Fibroblast of skin of right biceps (primary cell): Measurements from ENCODE around the gene TAP1.
"Not testable (repeated sequence)": the region's sequence is repeated elsewhere in the genome, so short reads cannot be mapped to it uniquely, and the experiment has no call there.

Source experiments
- DNase-seq: peaks from one replicate; pipeline ENCODE4 v3.0.0-alpha.2; 2013

The TAP1 gene

DNA sequence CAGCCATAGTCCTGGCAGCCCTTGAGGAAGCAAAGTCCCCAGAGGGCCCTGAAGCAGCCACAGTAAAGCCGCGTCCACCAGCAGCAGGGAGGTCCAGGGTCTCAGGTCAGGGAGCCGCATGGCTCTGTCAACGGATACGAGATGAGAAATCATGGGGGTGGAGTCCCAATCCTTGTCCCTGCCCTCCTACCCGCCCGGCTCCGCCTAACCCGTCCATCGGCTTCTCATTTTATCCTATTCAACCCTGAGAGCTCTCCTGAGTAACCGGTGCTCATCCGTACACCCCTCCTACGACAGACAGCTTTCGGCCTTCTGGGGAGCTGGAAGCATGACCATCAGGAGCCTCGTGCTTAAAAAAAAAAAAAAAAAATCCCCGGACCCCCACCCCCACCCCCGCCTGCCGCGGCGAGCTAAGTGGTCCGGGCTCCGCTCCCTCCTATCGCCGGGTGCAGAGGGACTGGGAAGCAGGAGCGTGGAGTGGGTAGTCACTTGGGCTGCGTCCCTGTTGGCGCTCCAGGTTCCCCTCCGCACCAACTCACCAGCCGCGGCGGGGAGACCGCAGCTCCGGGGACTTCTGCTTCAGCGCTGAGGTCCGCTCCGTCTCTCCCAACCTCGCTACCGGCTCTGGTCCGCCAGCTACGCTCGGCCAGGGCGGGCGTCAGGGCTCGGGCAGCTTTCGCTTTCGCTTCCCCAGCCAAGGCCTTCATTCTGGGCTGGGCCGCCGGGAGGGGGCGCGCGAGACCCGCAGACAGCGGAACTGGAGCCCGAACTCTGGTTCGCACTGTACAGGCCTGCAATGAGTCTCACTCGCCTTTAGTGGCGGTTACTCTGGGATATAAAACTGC lies 15.2 kb downstream of the TAP1 start, which contains the start of gene TAP2:
Gene TAP2, minus strand, starts transcription at position 626 of the 845 bp plus-strand sequence. Its CDS starts 506 bp downstream, at position 120.
- DNase-seq, result peak; percentile 89

DNA sequence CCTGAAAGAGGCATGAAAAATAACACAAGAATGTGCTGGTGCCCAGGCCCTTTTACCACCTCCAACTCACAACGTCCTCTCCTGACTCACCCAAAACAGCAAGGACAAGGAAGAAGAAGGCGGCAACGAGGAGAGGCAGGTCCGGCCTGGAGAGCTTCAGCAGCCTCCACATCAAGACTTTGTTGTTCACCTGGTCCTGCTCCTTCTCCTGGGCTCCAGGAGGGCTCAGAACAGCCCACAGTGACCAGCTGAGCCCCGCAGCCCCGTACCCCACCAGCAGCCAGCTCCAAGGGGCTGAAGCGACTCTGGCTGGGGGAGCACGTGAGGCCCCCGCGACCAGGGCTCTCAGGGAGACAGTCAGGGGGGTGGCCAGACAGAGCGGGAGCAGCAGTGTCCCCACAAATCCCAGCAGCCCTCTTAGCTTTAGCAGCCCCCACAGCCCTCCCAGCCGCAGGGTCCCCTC lies 15.8 kb downstream of the TAP1 start:
- peak; percentile 9 for DNase-seq

DNA sequence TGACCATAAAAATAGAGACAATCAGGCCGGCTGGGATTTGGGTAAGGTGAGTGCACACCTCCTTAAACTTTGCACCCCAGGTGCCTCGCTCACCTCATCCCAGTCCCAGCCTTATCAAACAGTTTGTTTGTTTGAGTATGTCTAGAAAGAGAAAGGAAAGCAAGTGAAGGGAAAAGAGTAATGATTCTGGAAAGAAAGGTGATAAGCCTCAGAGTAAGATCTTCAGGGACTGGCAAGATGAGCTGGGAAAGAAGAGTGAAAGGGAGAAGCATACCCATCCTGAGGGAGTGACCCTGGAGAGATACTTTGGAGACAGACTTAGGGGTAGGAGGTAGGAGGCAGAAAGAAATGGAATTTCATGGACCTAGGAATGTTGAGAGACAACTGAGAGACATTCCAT lies 16.6 kb downstream of the TAP1 start:
- DNase-seq, result no peak

DNA sequence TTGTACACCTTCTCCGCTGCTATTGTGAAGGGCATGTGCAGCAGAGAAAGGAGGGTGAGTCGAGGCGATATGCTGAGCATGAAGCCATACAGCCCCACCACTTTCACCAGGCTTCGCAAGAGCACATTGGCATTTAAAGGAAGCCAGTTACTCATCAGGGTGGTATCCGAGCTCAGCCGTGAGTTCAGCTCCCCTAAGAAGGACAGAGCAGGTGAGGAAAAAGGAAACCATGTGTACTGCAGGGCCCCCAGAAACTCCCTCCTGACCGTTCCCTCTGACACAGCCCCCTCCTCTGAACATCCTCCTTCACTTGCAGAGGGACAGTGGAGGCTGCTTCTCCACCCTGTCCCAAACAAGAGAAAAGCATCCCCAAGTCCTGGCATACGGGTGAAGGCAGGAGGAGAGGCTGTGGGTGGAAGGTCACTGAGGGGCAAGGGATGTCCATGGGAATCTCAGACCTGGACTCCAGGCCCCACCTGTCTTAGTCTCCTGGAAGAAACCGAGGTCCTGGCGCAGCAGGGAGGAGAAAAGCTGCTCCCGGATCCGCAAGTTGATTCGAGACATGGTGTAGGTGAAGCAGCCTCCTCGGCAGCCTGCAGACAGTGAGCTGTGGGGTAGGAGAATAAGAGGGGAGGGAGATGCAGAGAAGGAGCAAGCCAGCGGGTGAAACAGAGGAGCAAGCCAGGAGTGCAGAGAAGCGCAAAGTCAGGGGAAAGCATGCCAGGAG lies 18.2 kb downstream of the TAP1 start:
- no peak for DNase-seq

DNA sequence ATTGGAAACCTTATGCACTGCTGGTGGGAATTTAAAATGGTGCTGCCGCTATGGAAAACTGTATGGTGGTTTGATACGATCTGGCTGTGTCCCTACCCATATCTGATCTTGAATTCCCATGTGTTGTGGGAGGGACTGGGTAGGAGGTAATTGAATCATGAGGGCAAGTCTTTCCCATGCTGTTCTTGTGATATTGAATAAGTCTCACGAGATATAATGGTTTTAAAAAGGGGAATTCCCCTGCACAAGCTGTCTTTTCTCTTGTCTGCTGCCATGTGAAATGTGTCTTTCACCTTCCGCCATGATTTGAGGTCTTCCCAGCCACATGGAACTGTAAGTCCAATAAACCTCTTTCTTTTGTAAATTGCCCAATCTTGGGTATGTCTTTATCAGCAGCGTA lies 19.8 kb downstream of the TAP1 start:
- no peak for DNase-seq

DNA sequence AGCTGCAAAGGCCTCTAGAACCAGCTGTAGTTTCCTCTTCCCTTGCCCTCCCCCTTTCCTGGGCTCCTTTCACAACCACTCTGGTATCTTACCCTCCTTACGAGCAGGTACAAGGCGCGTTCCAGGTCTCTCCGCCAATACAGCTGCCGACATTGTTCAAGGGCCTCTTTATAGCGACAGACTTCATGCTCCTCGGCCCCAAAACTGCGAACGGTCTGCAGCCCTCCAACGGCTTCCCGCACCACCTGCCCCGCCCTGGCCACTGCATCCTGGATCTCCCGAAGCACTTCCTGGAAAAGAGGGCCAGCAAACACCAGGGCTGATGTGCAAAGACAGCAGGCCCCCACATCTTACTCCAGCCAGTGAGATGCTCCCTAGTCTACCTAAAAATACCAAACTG lies 21.0 kb downstream of the TAP1 start:
- no peak for DNase-seq

DNA sequence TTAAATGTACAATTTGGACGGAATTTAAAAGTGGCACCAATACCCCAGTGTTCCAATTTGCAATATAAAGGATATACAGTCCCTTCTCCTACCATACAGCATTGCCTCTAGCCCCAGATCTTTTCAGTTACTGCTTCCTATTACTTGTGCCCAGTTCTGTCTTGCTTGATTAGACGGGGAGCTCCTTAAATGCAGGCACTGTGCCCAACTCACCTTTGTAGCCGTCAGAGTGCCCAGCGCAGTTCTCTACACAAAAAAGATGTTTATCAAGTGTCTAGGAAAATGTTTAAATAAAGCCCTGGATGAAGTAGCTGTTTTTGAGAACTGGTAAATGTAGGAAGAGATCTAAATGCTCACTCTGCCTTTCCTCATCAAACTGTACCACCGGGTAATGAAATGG lies 22.6 kb downstream of the TAP1 start:
- no peak for DNase-seq

DNA sequence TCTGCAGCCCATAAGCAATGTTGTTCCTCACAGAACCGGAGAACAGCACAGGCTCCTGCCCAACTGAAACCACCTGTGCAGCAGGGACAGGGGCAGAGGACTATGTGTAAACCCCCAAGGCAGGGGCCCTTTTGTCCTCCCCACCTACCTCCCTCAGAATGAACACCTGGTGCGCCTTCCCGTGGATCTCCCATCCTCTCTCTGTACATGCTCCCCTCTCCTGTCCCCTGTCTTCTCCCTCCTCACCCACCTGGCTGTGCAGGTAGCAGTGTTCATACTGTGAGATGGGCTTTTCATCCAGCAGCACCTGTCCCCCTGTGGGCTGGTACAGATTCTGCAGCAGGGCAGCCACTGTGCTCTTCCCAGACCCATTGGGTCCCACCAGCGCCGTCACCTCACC lies 23.5 kb downstream of the TAP1 start:
- no peak for DNase-seq

DNA sequence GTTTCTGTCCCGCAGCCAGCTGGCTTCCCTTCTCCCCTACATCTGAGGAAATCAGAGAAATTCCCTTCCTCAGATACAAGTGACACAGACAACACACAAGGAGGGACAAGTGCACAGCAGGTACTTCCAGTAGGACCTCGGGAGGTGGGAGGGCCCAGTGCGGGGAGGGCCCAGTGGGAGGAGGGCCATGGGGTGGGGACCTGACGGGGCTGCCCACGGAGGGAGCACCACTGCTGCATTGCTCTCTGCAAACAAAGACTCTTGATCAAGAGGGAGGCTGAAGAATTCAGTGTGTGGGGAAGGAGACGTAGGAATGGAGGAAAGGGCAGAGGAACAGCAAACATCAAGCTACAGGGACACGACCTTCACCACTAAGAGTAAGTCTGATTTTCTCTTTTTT lies 24.0 kb downstream of the TAP1 start:
- no peak for DNase-seq

DNA sequence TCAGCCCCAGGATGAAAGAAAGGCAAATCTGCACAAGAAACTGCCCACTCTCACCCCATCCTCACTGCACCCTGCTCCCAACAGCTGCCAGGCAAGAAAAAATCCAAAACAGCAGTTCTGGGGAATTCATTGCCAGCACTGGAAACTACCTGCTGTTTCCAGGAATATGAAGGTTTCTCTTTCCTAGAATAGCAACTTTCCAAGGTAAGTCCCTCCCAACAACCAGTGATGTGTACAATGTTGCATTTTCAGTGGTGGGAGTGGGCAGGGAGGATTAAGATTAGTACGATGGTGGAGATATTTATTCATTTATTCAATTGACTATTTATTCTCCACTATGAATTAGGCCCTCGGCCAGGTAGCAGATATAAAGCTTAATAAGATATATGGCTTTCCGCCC lies 26.5 kb downstream of the TAP1 start:
- DNase-seq, result no peak

DNA sequence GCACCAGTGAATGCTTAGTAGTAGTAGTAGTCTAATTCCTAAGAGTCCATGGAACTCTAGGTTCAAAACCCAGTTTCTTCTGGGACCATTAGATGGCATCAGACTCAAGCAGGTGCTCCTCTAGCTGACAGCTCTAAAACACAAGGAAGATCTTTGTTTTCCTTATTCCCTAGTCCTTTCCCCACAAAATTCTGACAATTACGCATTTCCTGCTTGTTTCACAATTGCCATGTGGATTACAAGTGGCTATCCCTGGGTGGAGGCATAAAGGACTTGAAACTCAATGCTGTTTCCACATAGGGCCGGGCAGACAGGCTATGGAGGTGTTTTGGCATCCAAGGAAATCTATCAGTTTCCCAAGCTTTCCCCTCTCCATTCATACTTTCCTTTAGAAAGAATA lies 27.5 kb downstream of the TAP1 start:
- peak; percentile 53 for DNase-seq

DNA sequence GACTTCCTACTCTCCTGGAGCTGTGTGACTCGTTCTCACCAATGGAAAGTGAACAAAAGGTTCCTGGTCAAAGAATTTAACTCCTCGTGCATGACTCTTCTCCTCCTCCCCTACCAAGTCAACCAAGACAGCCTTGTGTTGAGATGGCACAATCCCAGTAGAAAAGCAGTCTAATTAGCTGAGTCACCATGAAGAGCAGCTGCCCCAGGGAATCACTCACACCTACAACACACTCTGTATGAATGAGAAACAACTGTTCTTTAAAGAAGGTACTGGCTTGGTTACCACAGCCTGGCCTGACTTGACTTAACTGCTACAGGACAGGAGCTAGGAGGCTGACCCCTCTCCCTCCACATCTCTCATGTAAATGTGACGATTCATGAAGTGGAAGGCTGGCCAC lies 33.8 kb downstream of the TAP1 start:
- DNase-seq, result peak; percentile 84

DNA sequence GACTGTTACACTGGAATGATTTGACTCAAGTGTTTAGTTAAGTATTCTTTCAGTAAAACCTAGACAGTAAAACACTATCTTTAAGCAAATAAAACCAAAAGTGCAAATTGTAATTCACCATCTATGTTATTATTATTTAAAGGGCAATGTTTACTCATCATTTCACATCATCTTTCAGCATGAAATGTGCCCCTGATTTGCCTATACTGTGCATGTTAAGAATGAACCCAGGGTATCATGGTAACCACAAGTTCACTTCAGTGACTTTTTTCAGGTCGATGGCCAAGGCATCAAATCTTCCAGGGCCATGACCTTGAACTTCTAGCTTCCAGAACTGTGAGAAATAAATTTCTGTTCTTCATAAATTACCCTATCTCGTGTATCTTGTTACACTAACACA lies 34.6 kb downstream of the TAP1 start:
- no peak for DNase-seq

DNA sequence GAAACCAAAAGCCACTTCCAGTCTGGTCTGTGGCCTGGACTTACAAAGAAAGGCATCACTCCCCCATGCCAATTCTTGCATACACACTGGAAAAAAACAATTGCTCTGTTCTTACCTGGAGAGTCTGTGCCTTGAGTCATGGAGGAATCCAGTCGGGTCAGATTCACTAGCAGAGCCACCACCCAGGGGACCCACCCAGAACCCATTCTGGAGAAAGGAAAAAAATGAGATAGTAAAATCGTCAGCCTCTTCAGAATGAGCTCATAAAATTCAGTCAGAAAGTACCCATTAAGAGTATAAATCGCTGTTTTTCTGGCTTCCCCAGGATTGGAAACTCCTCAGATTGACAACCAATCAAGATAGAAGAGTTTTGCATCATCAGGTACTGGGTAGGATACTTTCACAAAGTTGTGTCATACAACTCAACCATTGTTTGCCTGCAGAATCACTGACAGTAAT lies 36.7 kb downstream of the TAP1 start, which contains the start of gene HLA-DOB:
Gene HLA-DOB, minus strand, starts transcription at position 257 of the 459 bp plus-strand sequence. Its CDS starts 51 bp downstream, at position 206.
- no peak for DNase-seq

DNA sequence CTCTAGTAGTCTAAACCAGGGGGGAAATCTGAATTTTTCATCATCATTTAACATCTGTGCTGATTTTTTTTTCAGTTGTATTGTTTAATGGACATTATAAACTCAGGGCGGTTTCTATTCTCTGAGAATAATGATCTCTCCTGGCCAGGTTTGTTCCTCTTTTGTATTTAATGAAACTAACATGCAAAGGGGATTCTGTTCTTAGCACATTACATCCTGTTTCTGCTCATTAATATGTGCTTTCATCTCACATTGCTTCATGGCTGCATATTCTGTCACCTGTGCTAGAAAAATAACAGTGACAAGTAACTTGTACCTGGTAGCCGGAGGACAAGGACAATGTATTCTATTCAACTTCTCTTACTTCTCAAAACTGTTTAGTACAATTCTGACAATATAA lies 37.5 kb downstream of the TAP1 start:
- DNase-seq, result no peak

DNA sequence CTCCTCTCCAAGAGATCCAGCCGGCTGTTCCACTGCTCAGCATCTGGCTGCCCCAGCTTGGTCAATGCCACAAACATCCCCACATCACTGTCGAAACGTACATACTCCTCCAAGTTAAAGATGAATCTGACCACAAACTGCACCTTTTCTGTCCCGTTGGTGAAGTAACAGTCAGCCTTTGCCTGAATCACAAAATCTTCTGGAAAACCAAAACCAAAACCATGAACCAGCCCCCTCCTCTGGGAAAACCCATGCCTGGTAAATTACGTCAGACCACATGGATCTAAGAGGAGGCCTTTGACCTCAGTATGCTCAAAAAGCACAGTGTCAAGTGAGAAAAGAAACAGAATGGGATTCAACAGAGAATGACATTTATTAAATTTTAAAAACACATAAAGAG lies 38.4 kb downstream of the TAP1 start:
- DNase-seq, result peak; percentile 51

DNA sequence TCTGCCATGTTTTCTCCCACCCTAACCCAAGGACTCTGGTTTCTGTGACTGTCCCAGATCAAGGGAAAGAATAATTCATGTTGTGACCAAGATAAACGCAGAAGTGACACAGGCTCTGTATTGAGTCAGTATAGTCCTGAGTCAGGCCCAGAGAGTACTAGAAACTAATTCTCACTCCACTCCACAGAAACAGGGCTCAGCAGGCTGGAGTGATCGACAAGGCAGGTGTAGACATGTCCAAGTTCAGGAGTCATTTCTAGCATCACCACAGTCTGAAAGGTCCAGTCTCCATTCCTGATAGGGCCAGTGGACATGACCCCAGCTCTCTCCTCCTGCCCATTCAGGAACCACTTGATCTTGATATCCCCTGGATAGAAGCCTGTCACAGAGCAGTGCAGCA lies 39.4 kb downstream of the TAP1 start:
- DNase-seq, result no peak

DNA sequence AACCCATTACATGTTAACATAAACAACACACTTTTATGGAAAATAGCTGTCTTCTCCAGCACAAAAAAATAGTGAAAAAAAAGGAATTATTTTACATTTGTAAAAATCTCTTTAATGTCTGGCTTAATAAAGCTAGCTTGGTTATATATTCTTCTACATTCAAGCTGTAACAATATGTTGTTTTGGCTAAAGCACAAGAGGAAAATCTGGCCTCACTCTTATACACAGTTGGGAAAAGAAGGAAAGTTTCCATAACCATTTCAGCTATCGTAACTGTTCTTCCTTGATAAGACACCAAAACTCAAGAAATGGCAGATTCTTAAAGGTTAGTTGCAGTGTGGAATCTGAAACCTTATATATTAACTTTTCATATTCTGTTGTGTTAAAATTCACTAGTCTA lies 44.3 kb downstream of the TAP1 start:
- DNase-seq, result no peak

DNA sequence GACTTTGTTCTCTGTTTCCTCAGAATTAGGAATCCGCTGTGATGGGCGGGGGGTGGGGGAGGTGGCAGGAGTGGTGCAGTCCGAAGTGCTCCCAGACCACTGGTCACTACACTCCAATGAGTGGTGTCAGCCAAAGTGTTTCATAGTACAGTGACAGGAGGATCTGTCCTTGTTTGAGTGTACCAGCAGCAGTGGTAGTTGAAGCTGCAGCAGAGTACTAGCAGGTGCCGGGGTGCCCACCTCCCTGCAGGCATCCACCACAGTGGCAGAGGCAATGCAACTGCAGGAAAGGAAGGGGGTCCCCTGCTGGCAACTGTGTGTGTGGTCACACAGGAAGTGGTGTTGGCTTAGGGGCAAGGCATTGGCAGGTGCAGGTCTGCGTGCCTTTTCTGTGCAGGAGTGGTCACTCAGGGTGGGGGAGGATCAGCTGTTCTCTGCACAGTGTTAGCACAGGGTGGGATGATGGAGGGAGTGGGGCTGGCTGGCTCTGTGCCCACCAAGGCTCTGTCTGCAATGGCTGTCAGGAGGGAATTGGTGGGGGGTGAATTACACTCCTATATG lies 46.4 kb downstream of the TAP1 start:
- no peak for DNase-seq

DNA sequence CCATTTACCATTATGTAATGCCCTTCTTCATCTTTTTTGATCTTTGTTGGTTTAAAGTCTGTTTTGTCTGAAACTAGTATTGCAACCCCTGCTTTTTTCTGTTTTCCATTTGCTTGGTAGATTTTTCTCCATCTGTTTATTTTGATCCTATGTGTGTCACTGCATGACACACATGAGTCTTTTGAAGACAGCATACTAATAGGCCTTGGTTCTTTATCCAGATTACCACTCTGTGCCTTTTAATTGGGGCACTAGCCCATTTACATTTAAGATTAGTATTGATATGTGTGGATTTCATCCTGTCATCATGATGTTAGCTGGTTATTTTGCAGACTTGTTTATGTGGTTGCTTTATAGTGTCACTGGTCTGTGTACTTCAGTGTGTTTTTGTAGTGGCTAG lies 48.1 kb downstream of the TAP1 start:
- DNase-seq, result not testable (repeated sequence)

DNA sequence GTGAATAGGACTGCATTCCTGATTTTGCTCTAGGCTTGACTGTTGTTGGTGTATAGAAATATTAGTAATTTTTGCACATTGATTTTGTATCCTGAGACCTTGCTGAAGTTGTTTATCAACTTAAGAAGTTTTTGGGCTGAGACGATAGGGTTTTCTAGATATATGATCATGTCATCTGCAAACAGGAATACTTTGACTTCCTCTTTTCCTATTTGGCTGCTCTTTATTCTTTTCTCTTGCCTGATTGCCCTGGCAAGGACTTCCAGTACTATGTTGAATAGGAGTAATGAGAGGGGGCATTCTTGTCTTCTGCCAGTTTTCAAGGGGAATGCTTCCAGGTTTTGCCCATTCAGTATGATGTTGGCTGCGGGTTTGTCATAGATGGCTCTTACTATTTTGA lies 50.1 kb downstream of the TAP1 start:
- DNase-seq, result no peak

DNA sequence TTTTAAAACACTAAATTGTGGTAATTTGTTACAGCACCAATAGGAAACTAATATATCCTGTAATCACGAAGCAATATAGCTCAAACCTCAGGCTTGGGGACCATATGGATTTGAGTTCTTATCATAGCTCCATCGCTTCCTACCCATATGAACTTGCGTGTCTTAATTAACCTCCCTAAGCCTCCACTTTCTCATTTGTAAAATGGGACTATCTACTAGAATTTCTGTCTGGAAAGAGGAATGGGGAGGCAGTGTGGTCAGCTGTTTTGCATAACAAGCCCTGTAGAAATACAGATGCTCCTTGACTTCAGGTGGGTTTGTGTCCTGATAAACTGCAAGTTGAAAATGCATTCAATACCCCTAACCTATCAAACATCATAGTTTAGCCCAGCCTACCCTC lies 53.8 kb downstream of the TAP1 start:
- no peak for DNase-seq

DNA sequence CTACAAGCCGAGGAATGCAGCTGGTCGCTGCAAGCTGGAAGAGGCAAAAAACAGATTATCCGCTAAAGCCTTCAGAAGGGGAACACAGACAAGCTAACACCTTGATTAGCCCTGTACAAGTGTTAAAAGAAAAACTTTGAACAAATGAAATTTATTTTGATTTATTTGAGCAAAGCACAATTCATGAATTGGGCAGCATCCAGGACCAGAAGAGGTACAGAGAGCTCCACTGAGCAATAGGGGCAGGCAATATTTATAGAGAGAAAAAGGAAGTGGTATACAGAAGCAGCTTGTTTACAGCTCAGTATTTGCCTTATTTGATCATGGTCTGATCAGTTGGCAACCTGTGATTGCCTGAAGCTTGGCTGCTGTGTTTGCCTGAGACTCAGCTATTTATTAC lies 54.3 kb downstream of the TAP1 start:
- DNase-seq, result no peak
